Pancreas (tissue), 10 donors: ENCODE measurements around the gene ZNF296. TPM values are rescaled to one million over a fixed set of nuclear protein-coding genes. Genes with fewer than 3 reads are reported as not detected.

Experiments
- ATAC-seq, 4 donors: fragments of 200-7000 bp; cut with Tn5 transposase; one replicate each; pipeline versions ENCODE4 v1.8.0 to v1.9.1; 2020; ENCODE audit warnings: mild to moderate bottlenecking in 4 of 4, moderate library complexity in 4 of 4
- DNase-seq, 6 donors: peaks; one replicate each; pipeline ENCODE4 v3.0.0-alpha.2; 2020
- FAIRE-seq: peaks from 2 replicates; lab custom pipeline; 2012; peaks lifted over from hg19 to GRCh38; lab: Jason Lieb, UNC
- H3K27ac ChIP-seq, 4 donors: fragments of 200-600 bp; sonication (generic); 1 replicate in 3 of 4; 2 replicates in 1 of 4; pipeline versions ENCODE4 v1.5.0 to v1.8.0; 2020
- H3K27me3 ChIP-seq, 4 donors: fragments of 200-600 bp; one replicate each; pipeline ENCODE4 v1.8.0; 2021
- H3K36me3 ChIP-seq, 3 donors: fragments of 200-600 bp; sonication (generic) in 1 of 3; one replicate each; pipeline versions ENCODE4 v1.5.0 to v1.8.0; 2020 to 2021
- H3K4me1 ChIP-seq, 3 donors: fragments of 200-600 bp; one replicate each; pipeline ENCODE4 v1.8.0; 2021
- H3K4me3 ChIP-seq, 4 donors: fragments of 200-600 bp; sonication (generic) in 2 of 4; one replicate each; pipeline versions ENCODE4 v1.5.0 to v1.8.0; 2020 to 2021
- H3K9me3 ChIP-seq, 4 donors: fragments of 200-600 bp; one replicate each; pipeline ENCODE4 v1.8.0; 2021
- CTCF ChIP-seq, 4 donors: fragments of 200-600 bp; sonication (generic) in 3 of 4; IDR thresholded peaks; one replicate each; pipeline versions ENCODE4 v1.5.0 to v1.8.0; 2021; ENCODE audit warnings: antibody characterized with exemption in 4 of 4
- WGBS, 2 donors: extraction: QIAGEN DNeasy Blood & Tissue Kit; methylation state at CpG; one replicate each; pipeline ENCODE4 v1.1.7; 2013; 5-methylcytosine and 5-hydroxymethylcytosine counted together
- intact Hi-C, 3 donors: fragments of 100-400 bp; cut with DNase I; formaldehyde crosslinking; loops; one replicate each; pipeline versions ENCODE4 v1.11.1 to v1.14.2; 2022
- polyA plus RNA-seq, 2 donors: library from polyadenylated mRNA; stranded (reverse); fragments of 200-250 nt; gene quantifications; one replicate each; pipeline ENCODE4 v1.2.3, GENCODE V29; 2013
- total RNA-seq, 6 donors: library from RNA; stranded (reverse); fragmentation: NEBNext Ultra II Directional in 4 of 6; extraction: Animal tissue kit (Norgen Biotek cat#: 25700) in 4 of 6; gene quantifications; one replicate each; pipeline versions ENCODE4 v1.2.1 to v1.2.4, GENCODE V29; 2021 to 2023
- donor health status: healthy with polysubstance abuse.
- donor health status: DM: no; HTN: no; CAD: no; lungs with moderate emphysema.
- donor health status: DM: no; HTN: no; CAD: no.
- donor health status: control.
- donor health status: control.
- donor health status: Bipolar disorder and iron deficiency.
- donor health status: DM: yes; HTN: yes; CAD: no.
- donor health status: DM: no; HTN: no; CAD: no.
- donor health status: DM: no; HTN: no; CAD: no.
- donor health status: DM: yes; HTN: yes; CAD: no.

ZNF296 gene
- total RNA-seq = under 1 TPM; 0.15 to 0.52 (median 0.32) TPM
- 1 to 10 TPM; 2.0 to 2.1 TPM for polyA plus RNA-seq

DNA sequence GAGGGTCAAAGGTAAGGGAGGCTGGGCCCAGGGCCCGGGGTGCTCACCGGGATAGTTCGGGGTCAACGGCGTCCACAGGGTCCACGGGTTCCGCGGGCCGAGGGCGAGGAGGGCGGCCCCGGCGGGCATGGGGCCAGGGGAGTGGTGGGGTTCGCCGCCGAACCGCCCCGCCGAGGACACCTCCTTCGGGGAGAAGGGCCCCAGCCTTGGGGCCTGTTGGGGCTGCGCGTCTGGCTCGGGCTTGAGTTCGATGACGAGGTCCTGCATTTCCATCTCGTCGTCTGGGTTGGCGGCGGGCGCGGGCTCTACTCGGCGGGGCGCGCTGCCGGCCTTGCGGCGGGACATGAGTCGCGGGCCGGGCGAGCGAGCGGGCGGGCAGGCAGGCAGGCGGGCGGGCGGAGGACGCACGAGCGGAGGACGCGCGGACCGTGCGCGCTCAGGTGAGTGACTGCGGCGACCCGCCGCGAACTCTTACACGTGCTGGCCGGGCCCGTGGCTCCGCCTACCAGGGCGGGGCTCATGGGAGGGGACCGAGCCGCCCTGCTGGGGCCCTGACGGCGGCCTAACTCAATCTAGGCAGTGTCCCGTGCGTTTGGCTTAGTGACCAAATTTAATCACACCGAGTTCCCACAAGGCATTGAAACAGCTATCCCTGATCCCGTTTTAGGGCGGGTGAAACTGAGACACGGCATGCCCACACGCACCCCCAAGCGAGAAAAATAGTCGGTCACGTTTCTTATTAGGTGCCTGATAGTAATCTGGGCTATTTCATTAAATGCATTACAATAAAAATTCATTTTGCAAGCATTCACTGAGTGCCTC, at the start of gene ZNF296:
TSS of gene ZNF296 (minus strand) at position 450 of the 822 bp plus-strand sequence. CDS start at position 345, 105 bp downstream.
- no peaks in the 10 kb centered on the region for H3K9me3 ChIP-seq
- peak; percentile 72 to 90 (median 80) for DNase-seq
- peak within 1 kb of the TSS; percentile 28 to 46 (median 32) for H3K27ac ChIP-seq
- no peak for FAIRE-seq
- no peaks in the 10 kb centered on the region for H3K36me3 ChIP-seq
- no peaks in the 10 kb centered on the region for H3K27me3 ChIP-seq
- intact Hi-C loops = no loop called here
- no peak for TF ChIP-seq CTCF (IDR thresholded peaks at IDR 0.05)
- 6% methylated on average over 35 to 81 of the region's 81 CpGs for WGBS, 2 donors
- peak within 1 kb of the TSS; percentile 16 to 50 (median 26) for H3K4me3 ChIP-seq
- peaks cover 0 to 15% (median 11%) of the 10 kb centered on the region in 3 donors for H3K4me1 ChIP-seq
- ATAC-seq = peak; percentile 67 to 80 (median 72)

DNA sequence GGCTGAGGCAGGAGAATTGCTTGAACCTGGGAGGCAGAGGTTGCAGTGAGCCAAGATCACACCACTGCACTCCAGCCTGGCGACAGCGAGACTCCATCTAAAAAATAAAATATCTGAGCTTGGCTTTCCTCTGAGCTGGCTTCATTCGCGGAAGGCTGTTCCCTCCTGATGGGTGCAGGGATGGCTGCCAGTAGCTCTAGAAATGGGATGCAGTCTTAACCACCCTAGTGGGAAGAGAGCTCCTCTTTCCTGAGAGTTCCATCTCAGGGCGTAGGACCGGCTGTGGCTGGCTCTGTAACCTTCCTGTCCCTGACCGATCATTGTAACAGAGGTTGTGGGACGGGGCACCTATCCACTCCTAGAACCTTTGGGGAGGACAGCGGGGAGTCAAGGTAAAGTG, 49.1 kb upstream of the ZNF296 start:
- no peak overlapping the region for H3K27ac ChIP-seq
- intact Hi-C loops = no loop called here
- WGBS, 2 donors = 93 to 96% methylated on average over 9 of the region's 9 CpGs
- H3K4me1 ChIP-seq = no peaks in the 10 kb centered on the region
- TF ChIP-seq CTCF (IDR thresholded peaks at IDR 0.05) = no peak
- no peaks in the 10 kb centered on the region for H3K27me3 ChIP-seq
- H3K36me3 ChIP-seq = no peaks in the 10 kb centered on the region
- no peak for ATAC-seq
- H3K9me3 ChIP-seq = no peaks in the 10 kb centered on the region
- no peak for DNase-seq
- FAIRE-seq = no peak
- H3K4me3 ChIP-seq = no peak overlapping the region

DNA sequence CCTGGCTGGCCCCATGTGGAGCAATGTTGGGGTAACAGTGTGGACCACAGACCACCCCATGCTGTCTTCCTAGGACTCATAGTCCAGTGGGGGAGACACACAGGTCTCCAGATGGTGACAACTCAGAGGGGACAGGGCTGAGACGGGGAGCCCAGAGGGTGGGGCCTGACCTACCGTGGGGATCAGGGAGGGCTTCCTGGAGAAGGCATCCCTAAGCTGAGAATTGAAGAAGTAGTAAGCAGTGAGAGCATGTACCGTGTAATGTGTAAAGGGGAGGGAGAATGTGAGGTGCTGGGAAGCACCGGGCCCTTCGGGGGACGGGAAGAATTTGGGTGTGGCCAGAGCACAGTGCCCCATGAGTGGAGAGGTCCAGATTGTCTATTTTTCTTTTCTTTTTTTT, 47.7 kb upstream of the ZNF296 start:
- TF ChIP-seq CTCF (IDR thresholded peaks at IDR 0.05) = no peak
- no peaks in the 10 kb centered on the region for H3K36me3 ChIP-seq
- H3K4me3 ChIP-seq = no peak overlapping the region
- H3K9me3 ChIP-seq = no peaks in the 10 kb centered on the region
- FAIRE-seq = no peak
- no peak overlapping the region for H3K27ac ChIP-seq
- no peak for ATAC-seq
- no peaks in the 10 kb centered on the region for H3K27me3 ChIP-seq
- no peak for DNase-seq
- no peaks in the 10 kb centered on the region for H3K4me1 ChIP-seq
- WGBS, 2 donors = 79 to 94% methylated on average over 6 of the region's 6 CpGs
- intact Hi-C loops = no loop called here

DNA sequence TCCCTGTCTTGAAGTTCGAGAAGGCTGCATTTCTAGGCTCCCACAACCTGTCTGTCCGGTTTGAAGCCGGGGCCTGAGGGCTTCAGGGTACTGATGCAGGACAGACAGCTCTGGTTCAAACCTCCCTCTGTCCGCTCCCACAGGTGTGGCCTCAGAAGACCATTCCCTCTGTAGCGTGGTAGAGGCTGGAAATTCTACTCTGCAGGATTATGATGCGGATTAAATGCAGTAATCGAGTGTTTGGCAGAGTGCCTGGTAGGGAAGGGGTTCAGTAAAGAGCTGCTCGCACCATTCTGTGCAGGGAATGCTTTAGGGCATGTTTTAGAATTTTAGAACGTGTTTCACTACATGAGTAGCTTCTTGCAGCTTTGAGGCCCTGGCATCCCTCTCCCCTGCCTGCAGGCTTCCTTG, 47.2 kb upstream of the ZNF296 start:
- Histone ChIP-seq H3K36me3 (no peaks in the 10 kb centered on the region), H3K4me3 (no peak overlapping the region), H3K27me3 (no peaks in the 10 kb centered on the region), H3K4me1 (no peaks in the 10 kb centered on the region), H3K27ac (no peak overlapping the region), H3K9me3 (no peaks in the 10 kb centered on the region)
- 63% methylated on average over 9 of the region's 9 CpGs for WGBS, 2 donors
- DNase-seq (no peak), ATAC-seq (no peak), FAIRE-seq (no peak)
- intact Hi-C loops = no loop called here
- TF ChIP-seq CTCF (IDR thresholded peaks at IDR 0.05) = no peak

DNA sequence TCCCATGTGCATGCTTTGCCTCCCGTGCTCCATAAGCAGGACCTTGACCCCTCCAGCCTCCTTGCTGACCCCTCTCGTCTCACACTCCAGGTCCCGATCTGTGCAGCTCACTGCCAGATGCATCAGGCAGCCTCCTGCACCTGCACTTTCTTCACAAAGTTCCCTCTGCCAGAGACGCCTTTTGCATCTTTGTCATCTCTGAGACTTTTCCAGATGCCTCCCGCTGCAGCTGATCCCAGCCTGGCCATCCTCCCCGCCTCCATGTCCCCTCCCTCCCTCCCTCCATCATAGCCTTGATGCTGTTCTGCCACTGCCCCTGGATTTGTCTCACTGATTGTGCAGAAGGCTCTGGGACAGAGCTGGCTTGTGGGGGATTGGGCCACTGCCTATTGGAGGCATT, 46.6 kb upstream of the ZNF296 start:
- 74 to 77% methylated on average over 6 of the region's 6 CpGs for WGBS, 2 donors
- DNase-seq (no peak), ATAC-seq (no peak), FAIRE-seq (no peak)
- Histone ChIP-seq H3K27ac (no peak overlapping the region), H3K4me1 (peaks cover 0 to 3% (median 0%) of the 10 kb centered on the region in 3 donors), H3K4me3 (no peak overlapping the region), H3K27me3 (no peaks in the 10 kb centered on the region), H3K36me3 (no peaks in the 10 kb centered on the region), H3K9me3 (no peaks in the 10 kb centered on the region)
- TF ChIP-seq CTCF (IDR thresholded peaks at IDR 0.05) = no peak
- intact Hi-C loops = no loop called here
